Measurements from ENCODE around the gene CEP112.

The CEP112 gene

GRCh38 chr17:65711671-65712276 is 480.2 kb downstream of the CEP112 start:
- POLR2A ChIA-PET (ENCODE audit: low non-redundant PET): no interaction called here

GRCh38 chr17:65707780-65708179 is 484.2 kb downstream of the CEP112 start:
- ChIA-PET CTCF (no interaction called here), POLR2A (ENCODE audit: low non-redundant PET) (no interaction called here)
- DNase-seq (ENCODE audit: low spot score): no peak
- no peak overlapping the region for H3K27ac ChIP-seq
- no peak for TF ChIP-seq CTCF (conservative IDR thresholded peaks at IDR 0.05; ENCODE audit: low read depth)

More at GRCh38 chr17:65711671-65712276, 480.2 kb downstream of the CEP112 start:
- TF ChIP-seq CTCF (conservative IDR thresholded peaks at IDR 0.05; ENCODE audit: low read depth): no peak
- CTCF ChIA-PET: no interaction called here
- H3K27ac ChIP-seq: no peak overlapping the region
- DNase-seq (ENCODE audit: low spot score): no peak

- H3K27ac ChIP-seq: no peak overlapping the region
- ChIA-PET CTCF (no interaction called here), POLR2A (ENCODE audit: low non-redundant PET) (no interaction called here)
- DNase-seq (ENCODE audit: low spot score): no peak
- TF ChIP-seq CTCF (conservative IDR thresholded peaks at IDR 0.05; ENCODE audit: low read depth): no peak
These were observed 487.2 kb downstream of the CEP112 start for GRCh38 chr17:65704731-65705130.

GRCh38 chr17:65703891-65704290 is 488.0 kb downstream of the CEP112 start:
- H3K27ac ChIP-seq: no peak overlapping the region
- ChIA-PET CTCF (no interaction called here), POLR2A (ENCODE audit: low non-redundant PET) (no interaction called here)
- no peak for TF ChIP-seq CTCF (conservative IDR thresholded peaks at IDR 0.05; ENCODE audit: low read depth)
- no peak for DNase-seq (ENCODE audit: low spot score)

GRCh38 chr17:65699459-65699858 is 492.5 kb downstream of the CEP112 start:
- CTCF ChIA-PET: no interaction called here
- DNase-seq (ENCODE audit: low spot score): no peak
- POLR2A ChIA-PET (ENCODE audit: low non-redundant PET): no interaction called here
- TF ChIP-seq CTCF (conservative IDR thresholded peaks at IDR 0.05; ENCODE audit: low read depth): no peak
- H3K27ac ChIP-seq: no peak overlapping the region

- DNase-seq (ENCODE audit: low spot score): no peak
- ChIA-PET CTCF (interaction anchor here (0.8 kb wide), 1 partner anchor 62 kb away, joined by 3 read pairs; no protein-coding TSS in a partner anchor), POLR2A (ENCODE audit: low non-redundant PET) (no interaction called here)
- H3K27ac ChIP-seq: no peak overlapping the region
- no peak for TF ChIP-seq CTCF (conservative IDR thresholded peaks at IDR 0.05; ENCODE audit: low read depth)
These were observed 493.4 kb downstream of the CEP112 start for GRCh38 chr17:65698381-65699061.
